OCI-LY1 (cell line): ENCODE data around the gene RNF115.

ENCODE experiments used
- CTCF ChIP-seq: fragments of 200-600 bp; sonication (generic), shearing (Covaris generic); IDR thresholded peaks from 2 replicates; pipeline ENCODE4 v1.5.1; 2017; ENCODE audit warnings: mild to moderate bottlenecking, antibody characterized with exemption, low read length, moderate library complexity, mixed read lengths
- EZH2 ChIP-seq: fragments of 200-600 bp; sonication (generic), shearing (Covaris generic); IDR thresholded peaks from 2 replicates; pipeline ENCODE4 v1.8.0; 2017; ENCODE audit warnings: borderline replicate concordance, mixed run types, mild to moderate bottlenecking, antibody characterized with exemption, low read length, moderate library complexity, mixed read lengths

GRCh38 chr1:145730467-145730866 lies 93.4 kb downstream of the RNF115 start:
- TF ChIP-seq EZH2, result no peak
- no peak for TF ChIP-seq CTCF
